NCI-H460 (cell line): ENCODE results near the gene KCNG2. TPM values are rescaled to one million over a fixed set of nuclear protein-coding genes. Genes with fewer than 3 reads are reported as not detected.

ENCODE experiments used
- DNase-seq: peaks from one replicate; pipeline ENCODE4 v3.0.0-alpha.2; 2016; ENCODE audit warnings: low read depth; ENCODE audit errors: extremely low read depth
- total RNA-seq: library from RNA; depleted of rRNA; stranded (reverse); fragments of >200 nt; shearing (Covaris generic); gene quantifications from 2 replicates; pipeline ENCODE4 v1.2.3, GENCODE V29; 2014

The KCNG2 gene
- total RNA-seq, 1 experiment from 2014 or later, result 6.0 TPM

GRCh38 chr18:79796016-79796415, 1.7 kb upstream of the KCNG2 start:
- DNase-seq, result no peak

DNA sequence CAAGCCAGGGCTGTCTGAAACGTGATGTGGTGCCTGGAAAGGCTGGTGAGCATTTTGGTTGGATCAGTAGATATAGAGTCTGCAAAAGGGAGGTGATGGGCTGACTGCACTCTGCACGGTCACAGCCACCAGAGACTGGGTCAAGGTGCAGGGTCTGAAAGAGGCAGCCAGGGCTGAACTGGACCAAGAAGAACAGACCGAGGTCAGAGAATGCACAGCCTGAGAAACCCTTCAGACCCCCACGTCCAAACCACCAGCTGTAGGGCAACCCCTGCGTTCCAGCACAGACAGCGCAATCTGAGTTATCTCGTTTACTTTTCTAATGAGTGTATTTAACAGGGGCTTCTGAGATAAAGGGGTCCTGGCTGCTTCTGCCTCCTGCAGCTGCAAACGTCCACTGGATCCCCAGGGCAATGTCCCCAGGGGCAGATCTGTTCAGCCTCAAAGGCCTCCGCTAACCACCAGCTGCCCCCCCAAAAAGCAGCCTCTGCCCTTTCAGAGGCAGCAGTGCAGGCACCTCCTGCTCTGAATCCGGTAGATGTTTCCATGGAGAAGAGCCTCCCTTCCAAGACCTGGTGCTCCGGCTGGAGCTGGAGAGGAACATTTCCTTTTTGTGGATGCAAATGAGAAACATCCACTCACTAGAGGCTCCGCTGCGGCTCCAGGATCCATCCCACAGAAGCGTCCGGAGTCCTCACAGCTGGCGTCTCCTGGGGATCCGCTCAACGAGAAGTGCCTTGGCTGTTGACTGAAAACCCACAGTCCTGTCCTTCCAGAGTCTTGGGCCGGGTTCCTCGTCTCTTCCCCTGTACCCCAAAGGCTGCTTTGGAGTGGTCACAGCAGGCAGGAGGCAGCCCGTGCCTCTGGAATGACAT, 970 bp upstream of the KCNG2 start:
- DNase-seq, result no peak

GRCh38 chr18:79798346-79798998, 734 bp downstream of the KCNG2 start:
- DNase-seq, result no peak

DNA sequence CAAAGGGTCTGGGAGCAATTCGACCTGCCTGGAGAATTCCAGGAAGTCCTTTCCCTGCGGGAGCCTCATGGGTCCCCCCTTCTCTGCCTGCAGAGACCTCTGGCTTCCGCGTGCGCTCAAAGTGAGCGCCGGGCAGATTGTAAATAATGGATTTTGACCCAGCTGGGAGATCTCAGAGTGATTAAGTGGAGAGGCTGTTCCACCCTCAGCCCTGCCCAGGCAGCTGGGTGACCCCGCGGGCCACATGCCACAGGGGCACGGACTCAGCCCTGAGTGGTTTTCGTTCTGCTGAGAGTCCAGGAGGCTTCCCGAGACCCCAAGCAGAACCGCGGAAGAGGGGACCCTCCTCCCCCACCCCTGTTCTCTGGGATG, 1.2 kb downstream of the KCNG2 start:
- no peak for DNase-seq

GRCh38 chr18:79799619-79800370, 2.1 kb downstream of the KCNG2 start:
- DNase-seq, result no peak

DNA sequence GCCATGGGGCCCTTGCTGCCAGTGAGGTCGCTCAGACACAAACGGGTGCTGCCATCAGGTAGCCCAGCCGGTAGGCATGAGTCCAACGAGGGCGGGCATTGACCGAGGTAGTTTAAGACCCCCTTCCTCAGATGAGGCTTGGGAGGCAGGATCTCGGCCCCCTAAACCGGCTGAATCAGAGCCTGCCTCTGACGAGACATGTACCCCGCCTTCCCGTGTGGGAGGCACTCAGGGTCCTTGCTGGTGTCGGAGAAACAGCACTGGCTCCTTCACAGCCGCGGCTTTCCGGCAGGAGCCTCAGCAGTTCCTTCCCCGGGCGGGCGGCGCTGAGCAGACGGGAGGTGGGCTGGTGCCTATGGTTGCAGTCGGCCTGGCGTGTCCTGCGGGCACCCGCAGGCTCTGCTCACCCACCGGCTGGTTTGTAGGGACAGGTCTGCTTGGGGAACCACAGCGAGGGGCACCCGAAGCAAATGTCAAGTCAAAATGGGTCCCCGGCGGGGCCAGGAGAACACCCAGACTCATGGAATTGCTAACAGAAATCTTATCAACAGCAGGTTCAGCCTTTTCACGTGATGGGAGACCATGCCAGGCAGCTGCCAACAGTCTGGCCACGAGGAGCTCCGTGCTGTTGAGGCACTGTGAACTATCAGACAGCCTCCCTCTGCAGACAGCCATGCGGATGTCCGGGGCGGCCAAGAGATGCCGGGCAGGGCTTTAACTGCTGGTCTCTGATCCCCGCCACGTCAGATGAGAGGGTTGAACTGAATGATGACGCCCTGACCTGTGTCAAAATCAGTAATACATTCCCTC, 2.8 kb downstream of the KCNG2 start:
- no peak for DNase-seq

DNA sequence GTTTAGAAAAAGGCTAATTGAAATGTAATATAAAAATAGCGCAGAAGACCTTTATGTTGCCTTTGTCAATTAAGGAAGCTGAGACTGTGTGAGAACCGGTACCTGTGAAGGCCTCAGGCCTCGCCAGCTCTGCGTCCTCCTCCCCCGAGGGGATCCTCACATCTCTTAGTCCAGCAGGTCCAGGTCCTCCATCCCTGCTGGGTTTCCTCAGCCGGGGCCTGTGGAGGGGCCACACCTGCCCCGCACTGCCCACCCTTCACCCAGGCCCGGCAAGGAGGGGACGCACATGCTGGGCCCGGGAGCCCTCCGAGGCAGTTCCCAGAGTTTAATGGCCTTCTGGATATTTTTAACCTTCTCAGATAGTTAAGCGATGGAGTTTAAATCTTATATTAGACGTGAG, 3.5 kb downstream of the KCNG2 start:
- DNase-seq, result no peak

DNA sequence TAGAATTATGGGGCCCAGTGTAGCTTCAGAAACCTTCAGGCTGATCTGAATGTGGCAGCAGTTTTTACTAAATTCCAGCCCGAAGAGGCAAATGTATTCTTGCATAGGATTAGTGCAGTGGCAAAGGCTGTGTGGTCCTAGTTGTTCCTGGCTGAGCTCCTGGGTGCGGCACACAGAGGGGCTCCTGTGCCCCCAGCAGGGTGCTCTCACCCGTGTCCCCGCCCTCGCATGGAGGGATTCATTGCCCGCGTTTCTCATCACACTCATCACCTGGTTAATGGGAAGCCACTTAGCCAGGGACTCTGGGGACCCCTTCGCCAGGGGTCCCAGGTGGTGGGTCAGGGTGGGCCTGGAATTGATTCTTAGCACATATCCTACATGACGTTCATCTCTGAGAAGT, 3.9 kb downstream of the KCNG2 start:
- DNase-seq, result no peak

- DNase-seq, result no peak
Measured at GRCh38 chr18:79802298-79802697, 4.6 kb downstream of the KCNG2 start.

DNA sequence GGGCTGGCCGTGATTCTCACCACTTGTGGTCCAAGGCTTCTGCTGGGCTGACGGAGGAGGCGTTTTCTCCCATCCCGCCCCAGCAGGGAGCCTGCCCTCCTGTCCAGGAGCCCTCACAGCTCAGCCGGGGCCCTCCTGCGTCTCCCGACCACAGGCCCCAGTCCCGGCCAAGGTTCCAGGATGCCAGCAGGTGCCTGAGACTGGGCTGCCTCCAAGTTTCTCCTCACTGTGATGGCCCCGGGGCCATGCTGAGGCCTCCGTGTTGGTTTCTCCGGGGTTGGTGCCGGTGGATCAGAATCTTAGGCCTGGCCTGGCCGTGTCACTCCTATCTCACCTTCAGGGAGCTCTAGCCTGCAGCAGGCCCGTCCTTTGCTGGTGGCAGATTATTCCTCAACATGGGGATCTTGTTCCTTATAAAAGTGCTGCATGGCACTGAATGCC, 5.9 kb downstream of the KCNG2 start:
- DNase-seq, result no peak

- DNase-seq, result no peak
Measured at GRCh38 chr18:79804130-79804787, 6.5 kb downstream of the KCNG2 start.

GRCh38 chr18:79805211-79805887, 7.6 kb downstream of the KCNG2 start:
- DNase-seq, result no peak

DNA sequence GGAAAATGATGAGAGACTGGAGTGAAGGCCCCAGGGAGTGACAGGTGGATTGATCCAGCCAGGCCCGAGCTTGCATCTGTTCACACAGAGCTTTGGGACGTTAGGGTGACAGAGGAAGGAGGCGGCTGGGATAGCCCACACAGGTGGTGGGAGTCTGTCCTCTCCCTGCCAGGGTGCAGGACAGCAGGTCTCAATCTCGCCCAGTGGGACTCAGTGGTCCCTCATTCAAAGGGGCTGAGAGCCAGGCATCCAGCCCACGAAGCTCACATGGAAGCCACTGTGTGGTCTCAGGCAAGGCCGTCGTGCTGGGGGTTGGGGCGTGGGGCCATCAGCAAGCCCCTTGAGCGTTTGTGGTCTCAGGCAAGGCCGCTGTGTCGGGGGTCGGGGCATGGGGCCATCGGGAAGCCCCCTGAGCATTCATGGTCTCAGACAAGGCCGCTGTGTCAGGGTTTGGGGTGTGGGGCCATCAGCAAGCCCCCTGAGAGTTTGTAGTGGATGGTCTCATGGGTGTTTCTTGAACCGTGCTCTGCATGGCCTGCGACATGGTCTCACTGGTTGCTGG, 8.3 kb downstream of the KCNG2 start:
- no peak for DNase-seq

- DNase-seq, result no peak
Measured at GRCh38 chr18:79806976-79807841, 9.5 kb downstream of the KCNG2 start.

GRCh38 chr18:79809482-79810192, 11.9 kb downstream of the KCNG2 start:
- DNase-seq, result no peak

- no peak for DNase-seq
Measured at GRCh38 chr18:79812052-79812451, 14.3 kb downstream of the KCNG2 start.

GRCh38 chr18:79814373-79814772, 16.6 kb downstream of the KCNG2 start:
- DNase-seq, result no peak

DNA sequence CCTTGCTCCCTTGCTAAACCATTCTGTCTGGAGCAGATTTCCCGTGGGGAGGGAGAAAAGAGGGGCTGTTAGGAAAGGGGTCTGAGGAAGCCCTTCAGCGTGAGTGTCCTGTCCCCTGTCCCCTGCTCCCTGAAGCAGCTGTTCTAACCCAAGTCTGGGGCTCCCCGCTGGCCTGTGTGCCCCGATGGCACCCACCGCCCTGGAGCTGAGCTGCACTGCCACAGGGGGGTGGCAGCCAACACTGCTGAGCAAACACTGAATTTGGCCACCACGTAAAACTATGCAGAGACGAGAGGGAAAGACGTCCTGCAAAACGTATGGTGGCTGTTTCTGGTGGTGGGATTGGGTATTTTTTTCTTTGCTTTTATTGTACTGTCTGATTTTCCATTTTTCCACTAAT, 17.9 kb downstream of the KCNG2 start:
- DNase-seq, result no peak
